Measurements from ENCODE around the gene GRM7. TPM values are rescaled to one million over a fixed set of nuclear protein-coding genes. Genes with fewer than 3 reads are reported as not detected.

Gene GRM7
- total RNA-seq, 1 donor from 2014 or later = not detected

- intact Hi-C loops (cut with micrococcal nuclease) = no loop called here
- ATAC-seq (no peak), DNase-seq (no peak)
These were observed 849.4 kb downstream of the GRM7 start for GRCh38 chr3:7710284-7710683.

GRCh38 chr3:7713724-7714123 lies 852.8 kb downstream of the GRM7 start:
- intact Hi-C loops (cut with micrococcal nuclease) = no loop called here
- ATAC-seq (no peak), DNase-seq (no peak)

- ATAC-seq (no peak), DNase-seq (no peak)
- intact Hi-C loops (cut with micrococcal nuclease) = no loop called here
These were observed 859.9 kb downstream of the GRM7 start for GRCh38 chr3:7720649-7721297.

- no peak for ATAC-seq
- intact Hi-C loops (cut with micrococcal nuclease) = no loop called here
- no peak for DNase-seq
These were observed 861.0 kb downstream of the GRM7 start for GRCh38 chr3:7721869-7722268.

GRCh38 chr3:7728566-7729519 lies 867.9 kb downstream of the GRM7 start:
- intact Hi-C loops (cut with micrococcal nuclease) = no loop called here
- DNase-seq = no peak
- ATAC-seq = no peak

- intact Hi-C loops (cut with micrococcal nuclease) = no loop called here
- DNase-seq (no peak), ATAC-seq (no peak)
These were observed 873.0 kb downstream of the GRM7 start for GRCh38 chr3:7733933-7734332.

- no peak for DNase-seq
- ATAC-seq = no peak
- intact Hi-C loops (cut with micrococcal nuclease) = no loop called here
These were observed 873.5 kb downstream of the GRM7 start for GRCh38 chr3:7734456-7734855.

GRCh38 chr3:7737263-7737662 lies 876.3 kb downstream of the GRM7 start:
- DNase-seq = no peak
- no peak for ATAC-seq
- intact Hi-C loops (cut with micrococcal nuclease) = no loop called here

GRCh38 chr3:7739754-7740153 lies 878.8 kb downstream of the GRM7 start:
- intact Hi-C loops (cut with micrococcal nuclease) = loop anchor here (10.0 kb wide), 1 partner anchor 295 kb away; no protein-coding TSS in a partner anchor
- ATAC-seq (no peak), DNase-seq (no peak)

GRCh38 chr3:7740458-7740857 lies 879.5 kb downstream of the GRM7 start:
- no peak for ATAC-seq
- DNase-seq = no peak
- intact Hi-C loops (cut with micrococcal nuclease) = loop anchor here (10.0 kb wide), 1 partner anchor 294 kb away; no protein-coding TSS in a partner anchor

GRCh38 chr3:7744850-7745249 lies 883.9 kb downstream of the GRM7 start:
- intact Hi-C loops (cut with micrococcal nuclease) = loop anchor here (10.0 kb wide), 1 partner anchor 290 kb away; no protein-coding TSS in a partner anchor
- DNase-seq (no peak), ATAC-seq (no peak)

- DNase-seq (no peak), ATAC-seq (no peak)
- intact Hi-C loops (cut with micrococcal nuclease) = loop anchor here (10.0 kb wide), 1 partner anchor 289 kb away; no protein-coding TSS in a partner anchor
These were observed 884.8 kb downstream of the GRM7 start for GRCh38 chr3:7745711-7746110.

- DNase-seq (no peak), ATAC-seq (no peak)
- intact Hi-C loops (cut with micrococcal nuclease) = loop anchor here (10.0 kb wide), 1 partner anchor 285 kb away; no protein-coding TSS in a partner anchor
These were observed 889.2 kb downstream of the GRM7 start for GRCh38 chr3:7749931-7750695.

GRCh38 chr3:7752005-7752404 lies 891.1 kb downstream of the GRM7 start:
- DNase-seq (no peak), ATAC-seq (no peak)
- intact Hi-C loops (cut with micrococcal nuclease) = no loop called here

GRCh38 chr3:7754653-7755441 lies 893.9 kb downstream of the GRM7 start:
- intact Hi-C loops (cut with micrococcal nuclease) = no loop called here
- DNase-seq (no peak), ATAC-seq (peak; percentile 67)

- intact Hi-C loops (cut with micrococcal nuclease) = no loop called here
- no peak for DNase-seq
- ATAC-seq = peak; percentile 29
These were observed 898.7 kb downstream of the GRM7 start for GRCh38 chr3:7759630-7760029.

- ATAC-seq (no peak), DNase-seq (no peak)
- intact Hi-C loops (cut with micrococcal nuclease) = no loop called here
These were observed 899.8 kb downstream of the GRM7 start for GRCh38 chr3:7760718-7761117.

GRCh38 chr3:7764115-7764514 lies 903.2 kb downstream of the GRM7 start:
- intact Hi-C loops (cut with micrococcal nuclease) = no loop called here
- DNase-seq = no peak
- no peak for ATAC-seq

GRCh38 chr3:7766530-7766929 lies 905.6 kb downstream of the GRM7 start:
- ATAC-seq (no peak), DNase-seq (no peak)
- intact Hi-C loops (cut with micrococcal nuclease) = no loop called here

Measured in left ventricle myocardium superior (tissue), 1 donor.